ENCODE results near the gene PDCD4. TPM values are rescaled to one million over a fixed set of nuclear protein-coding genes. Genes with fewer than 3 reads are reported as not detected.
A peak's percentile ranks its signal among the peaks of the same experiment; 100 is the strongest.

The PDCD4 gene
- total and polyA plus RNA-seq, 4 donors, result 14.7 to 94.4 (median 25.1) TPM

DNA sequence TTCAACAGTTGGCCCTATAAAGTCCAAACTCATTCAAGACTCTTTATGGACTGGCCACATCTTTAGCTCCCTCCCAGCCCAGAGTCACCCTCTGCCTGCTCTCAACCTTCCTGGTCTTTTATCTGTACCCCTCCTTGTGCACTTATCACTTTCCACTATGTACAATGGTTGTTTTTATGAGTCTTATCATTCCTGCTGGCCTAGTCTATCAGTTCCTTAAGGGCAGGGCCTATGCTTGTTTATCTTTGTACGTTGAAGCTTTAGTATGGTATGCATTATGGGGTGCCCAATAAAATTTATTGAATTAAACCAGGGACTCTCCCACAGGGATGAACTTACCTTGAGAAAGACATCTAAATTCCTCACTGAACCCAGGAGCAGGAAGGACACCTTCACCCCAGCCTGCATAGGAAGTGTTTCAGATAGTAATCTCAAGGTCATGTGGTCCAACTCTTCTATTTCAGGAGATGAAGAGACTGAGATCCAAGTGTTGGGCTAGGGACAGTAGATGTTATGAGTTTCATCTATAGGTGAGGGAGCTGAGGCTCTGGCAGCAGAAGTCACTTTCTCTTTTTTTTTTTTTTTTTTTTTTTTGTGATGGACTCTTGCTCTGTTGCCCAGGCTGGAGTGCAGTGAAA lies 13.3 kb upstream of the PDCD4 start:
- no peak for DNase-seq (ENCODE audit: low spot score)
- Histone ChIP-seq H3K4me3 (ENCODE audit: low read depth in 1 of 3, low read length in 3 of 3) (no peak overlapping the region), H3K36me3 (ENCODE audit: control insufficient read depth in 4 of 4, insufficient read depth in 3 of 4, low read depth in 1 of 4, low read length in 3 of 4) (no peaks in the 10 kb centered on the region), H3K9me3 (ENCODE audit: control insufficient read depth in 4 of 4, low read length in 3 of 4) (no peaks in the 10 kb centered on the region), H3K27me3 (ENCODE audit: control insufficient read depth in 4 of 4, insufficient read depth in 4 of 4, low read length in 3 of 4) (no peaks in the 10 kb centered on the region), H3K9ac (ENCODE audit: low read depth in 1 of 2, low read length in 2 of 2) (no peak overlapping the region), H3K27ac (ENCODE audit: low read depth in 1 of 2, low read length in 2 of 2) (peak overlapping the region; percentile 64 to 85), H3K4me1 (ENCODE audit: control insufficient read depth in 4 of 4, insufficient read depth in 4 of 4, low read length in 3 of 4) (peaks cover 7 to 33% (median 22%) of the 10 kb centered on the region in 4 donors)
- TF ChIP-seq GABPA (IDR thresholded peaks at IDR 0.05 in 1 of 2, conservative IDR thresholded peaks at IDR 0.05 in 1 of 2) (no peak), EGR1 (IDR thresholded peaks at IDR 0.05; ENCODE audit: low read depth in 2 of 2) (no peak), NR2F2 (IDR thresholded peaks at IDR 0.05) (no peak), HNF4G (IDR thresholded peaks at IDR 0.05) (no peak), JUND (IDR thresholded peaks at IDR 0.05) (no peak)
- TF ChIP-seq, protein P1, sequence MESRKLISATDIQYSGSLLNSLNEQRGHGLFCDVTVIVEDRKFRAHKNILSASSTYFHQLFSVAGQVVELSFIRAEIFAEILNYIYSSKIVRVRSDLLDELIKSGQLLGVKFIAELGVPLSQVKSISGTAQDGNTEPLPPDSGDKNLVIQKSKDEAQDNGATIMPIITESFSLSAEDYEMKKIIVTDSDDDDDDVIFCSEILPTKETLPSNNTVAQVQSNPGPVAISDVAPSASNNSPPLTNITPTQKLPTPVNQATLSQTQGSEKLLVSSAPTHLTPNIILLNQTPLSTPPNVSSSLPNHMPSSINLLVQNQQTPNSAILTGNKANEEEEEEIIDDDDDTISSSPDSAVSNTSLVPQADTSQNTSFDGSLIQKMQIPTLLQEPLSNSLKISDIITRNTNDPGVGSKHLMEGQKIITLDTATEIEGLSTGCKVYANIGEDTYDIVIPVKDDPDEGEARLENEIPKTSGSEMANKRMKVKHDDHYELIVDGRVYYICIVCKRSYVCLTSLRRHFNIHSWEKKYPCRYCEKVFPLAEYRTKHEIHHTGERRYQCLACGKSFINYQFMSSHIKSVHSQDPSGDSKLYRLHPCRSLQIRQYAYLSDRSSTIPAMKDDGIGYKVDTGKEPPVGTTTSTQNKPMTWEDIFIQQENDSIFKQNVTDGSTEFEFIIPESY (IDR thresholded peaks at IDR 0.05), result no peak
- 47% methylated on average over 1 of the region's 1 CpG for WGBS

DNA sequence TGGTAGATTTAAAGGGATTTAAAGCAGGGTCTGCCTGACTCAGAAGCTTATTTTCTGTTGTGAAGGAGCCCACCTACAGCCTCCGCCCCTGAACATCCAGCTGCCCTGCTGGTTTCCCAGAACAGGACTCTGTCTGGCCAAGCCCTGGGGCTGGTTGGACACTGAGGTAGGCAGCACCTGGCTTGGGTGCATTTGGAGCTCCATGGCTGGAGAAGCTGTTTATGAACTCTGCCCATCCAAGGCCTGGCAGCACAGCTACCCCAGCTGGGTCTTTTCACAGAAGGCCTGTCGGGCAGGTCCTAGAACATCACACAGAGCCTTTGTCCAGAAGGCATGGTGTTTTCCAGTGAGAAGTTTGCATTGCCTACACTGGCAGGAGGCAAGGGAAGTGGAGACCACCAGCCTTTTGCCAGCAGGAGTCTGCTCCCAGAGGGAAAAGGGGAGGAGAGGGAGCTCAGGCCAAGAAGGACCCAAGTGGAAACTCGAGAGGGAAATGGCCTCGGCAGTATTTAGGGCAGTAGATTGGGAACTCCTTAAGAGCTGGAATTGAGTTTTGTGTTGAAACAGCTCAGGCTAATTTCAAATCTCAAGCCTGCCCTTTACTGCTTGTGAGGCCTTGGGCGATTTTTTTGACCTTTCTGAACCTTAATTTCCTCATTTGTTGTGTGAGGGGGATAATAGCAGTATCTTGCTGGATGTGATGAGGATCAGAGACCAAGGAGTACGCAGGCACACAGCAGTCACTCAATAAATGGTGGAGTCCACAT lies 12.3 kb upstream of the PDCD4 start:
- TF ChIP-seq, protein P2, sequence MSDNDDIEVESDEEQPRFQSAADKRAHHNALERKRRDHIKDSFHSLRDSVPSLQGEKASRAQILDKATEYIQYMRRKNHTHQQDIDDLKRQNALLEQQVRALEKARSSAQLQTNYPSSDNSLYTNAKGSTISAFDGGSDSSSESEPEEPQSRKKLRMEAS (IDR thresholded peaks at IDR 0.05), result no peak
- TF ChIP-seq NR2F2 (IDR thresholded peaks at IDR 0.05) (no peak), TAF1 (conservative IDR thresholded peaks at IDR 0.05) (no peak)
- Histone ChIP-seq H3K4me3 (ENCODE audit: low read depth in 1 of 3, low read length in 3 of 3) (no peak overlapping the region), H3K9me3 (ENCODE audit: control insufficient read depth in 4 of 4, low read length in 3 of 4) (no peaks in the 10 kb centered on the region), H3K27ac (ENCODE audit: low read depth in 1 of 2, low read length in 2 of 2) (peak overlapping the region; percentile 56 to 58), H3K9ac (ENCODE audit: low read depth in 1 of 2, low read length in 2 of 2) (no peak overlapping the region), H3K27me3 (ENCODE audit: control insufficient read depth in 4 of 4, insufficient read depth in 4 of 4, low read length in 3 of 4) (no peaks in the 10 kb centered on the region), H3K36me3 (ENCODE audit: control insufficient read depth in 4 of 4, insufficient read depth in 3 of 4, low read depth in 1 of 4, low read length in 3 of 4) (no peaks in the 10 kb centered on the region), H3K4me1 (ENCODE audit: control insufficient read depth in 4 of 4, insufficient read depth in 4 of 4, low read length in 3 of 4) (peaks cover 7 to 34% (median 22%) of the 10 kb centered on the region in 4 donors)
- DNase-seq (ENCODE audit: low spot score), result no peak
- 79% methylated on average over 6 of the region's 6 CpGs for WGBS

DNA sequence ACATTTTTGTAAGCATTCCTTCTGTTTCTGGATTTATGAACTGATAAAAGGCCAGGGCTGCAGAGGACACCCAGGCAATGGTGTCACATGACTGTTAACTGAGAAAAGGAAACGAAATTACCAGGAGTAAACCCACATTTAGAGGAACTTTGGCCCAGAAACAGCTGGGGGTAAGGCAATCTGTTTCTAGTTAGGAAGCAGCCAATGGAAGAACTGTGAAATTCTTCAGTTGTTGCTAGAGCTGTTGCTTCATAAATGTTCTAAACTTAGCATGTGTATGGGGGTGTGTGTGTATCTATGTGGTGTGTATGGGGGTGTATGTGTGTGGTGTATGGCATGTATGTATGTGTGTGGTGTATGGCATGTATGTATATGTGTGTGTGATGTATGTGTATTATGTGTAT lies 11.8 kb upstream of the PDCD4 start:
- DNase-seq (ENCODE audit: low spot score), result no peak

More for the DNA sequence above, 11.8 kb upstream of the PDCD4 start:
- no peaks in the 10 kb centered on the region for H3K9me3 ChIP-seq (ENCODE audit: control insufficient read depth in 4 of 4, low read length in 3 of 4)
- WGBS, result 9% methylated on average over 1 of the region's 1 CpG
- peaks cover 7 to 39% (median 23%) of the 10 kb centered on the region in 4 donors for H3K4me1 ChIP-seq (ENCODE audit: control insufficient read depth in 4 of 4, insufficient read depth in 4 of 4, low read length in 3 of 4)
- H3K27me3 ChIP-seq (ENCODE audit: control insufficient read depth in 4 of 4, insufficient read depth in 4 of 4, low read length in 3 of 4), result no peaks in the 10 kb centered on the region
- H3K27ac ChIP-seq (ENCODE audit: low read depth in 1 of 2, low read length in 2 of 2), result peak overlapping the region; percentile 56 to 58
- H3K36me3 ChIP-seq (ENCODE audit: control insufficient read depth in 4 of 4, insufficient read depth in 3 of 4, low read depth in 1 of 4, low read length in 3 of 4), result no peaks in the 10 kb centered on the region
- peak; percentile 12 to 16 for TF ChIP-seq HNF4A (conservative IDR thresholded peaks at IDR 0.05)
- TF ChIP-seq, protein P3, sequence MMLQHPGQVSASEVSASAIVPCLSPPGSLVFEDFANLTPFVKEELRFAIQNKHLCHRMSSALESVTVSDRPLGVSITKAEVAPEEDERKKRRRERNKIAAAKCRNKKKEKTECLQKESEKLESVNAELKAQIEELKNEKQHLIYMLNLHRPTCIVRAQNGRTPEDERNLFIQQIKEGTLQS (IDR thresholded peaks at IDR 0.05), result no peak
- peak; percentile 75 for TF ChIP-seq SP1 (IDR thresholded peaks at IDR 0.05)
- no peak for TF ChIP-seq EGR1 (IDR thresholded peaks at IDR 0.05; ENCODE audit: low read depth in 2 of 2)
- TF ChIP-seq, protein P2 (IDR thresholded peaks at IDR 0.05), result peak; percentile 53
- peak in 1 of 2 donors; percentile 4 for TF ChIP-seq RAD21 (IDR thresholded peaks at IDR 0.05)
- TF ChIP-seq RXRA (IDR thresholded peaks at IDR 0.05), result peak; percentile 45 to 61
- no peak overlapping the region for H3K4me3 ChIP-seq (ENCODE audit: low read depth in 1 of 3, low read length in 3 of 3)
- peak overlapping the region in 1 of 2 donors; percentile 51 for H3K9ac ChIP-seq (ENCODE audit: low read depth in 1 of 2, low read length in 2 of 2)

Data from liver (tissue), 9 donors.